ENCODE measurements around the gene LGALS7. TPM values are rescaled to one million over a fixed set of nuclear protein-coding genes. Genes with fewer than 3 reads are reported as not detected.

LGALS7 gene
- total RNA-seq, 2 donors from 2014 or later = not detected

GRCh38 chr19:38726284-38726673 lies 47.0 kb downstream of the LGALS7 start:
- Histone ChIP-seq H3K27ac (no peak overlapping the region), H3K4me1 (replicated peaks) (no peaks in the 10 kb centered on the region), H3K9me3 (no peaks in the 10 kb centered on the region), H3K4me3 (no peak overlapping the region), H3K36me3 (peaks cover 48 to 65% of the 10 kb centered on the region in 2 donors), H3K27me3 (replicated peaks; ENCODE audit: insufficient read depth) (no peaks in the 10 kb centered on the region)
- TF ChIP-seq POLR2A (IDR thresholded peaks at IDR 0.05) = no peak
- intact Hi-C loops (cut with DNase I) = loop anchor here (10.0 kb wide), 1 partner anchor 109 kb away; the partner anchor contains the start of gene ECH1
- WGBS = 84% methylated on average over 6 of the region's 6 CpGs
- no peak for DNase-seq (ENCODE audit: low spot score)

GRCh38 chr19:38725469-38726283 lies 47.6 kb downstream of the LGALS7 start:
- H3K4me1 ChIP-seq (replicated peaks) = no peaks in the 10 kb centered on the region
- DNase-seq (ENCODE audit: low spot score) = no peak
- intact Hi-C loops (cut with DNase I) = loop anchor here (10.0 kb wide), 1 partner anchor 109 kb away; the partner anchor contains the start of gene ECH1
- TF ChIP-seq POLR2A (IDR thresholded peaks at IDR 0.05) (no peak), CTCF (IDR thresholded peaks at IDR 0.05) (no peak), POLR2AphosphoS5 (IDR thresholded peaks at IDR 0.05) (no peak)
- H3K4me3 ChIP-seq = no peak overlapping the region
- 86% methylated on average over 21 of the region's 21 CpGs for WGBS
- H3K27me3 ChIP-seq (replicated peaks; ENCODE audit: insufficient read depth) = no peaks in the 10 kb centered on the region
- peaks cover 49 to 69% of the 10 kb centered on the region in 2 donors for H3K36me3 ChIP-seq
- H3K9me3 ChIP-seq = no peaks in the 10 kb centered on the region
- H3K27ac ChIP-seq = no peak overlapping the region

GRCh38 chr19:38723990-38724854 lies 49.1 kb downstream of the LGALS7 start:
- Histone ChIP-seq H3K4me1 (replicated peaks) (no peaks in the 10 kb centered on the region), H3K9me3 (no peaks in the 10 kb centered on the region), H3K36me3 (peaks cover 49 to 69% of the 10 kb centered on the region in 2 donors), H3K27me3 (replicated peaks; ENCODE audit: insufficient read depth) (no peaks in the 10 kb centered on the region), H3K4me3 (no peak overlapping the region), H3K27ac (no peak overlapping the region)
- intact Hi-C loops (cut with DNase I) = loop anchor here (10.0 kb wide), 1 partner anchor 111 kb away; the partner anchor contains the start of gene ECH1
- TF ChIP-seq CTCF (IDR thresholded peaks at IDR 0.05) (no peak), POLR2A (IDR thresholded peaks at IDR 0.05) (no peak), POLR2AphosphoS5 (IDR thresholded peaks at IDR 0.05) (no peak)
- 91% methylated on average over 41 of the region's 42 CpGs for WGBS
- DNase-seq (ENCODE audit: low spot score) = no peak

GRCh38 chr19:38723606-38723965 lies 49.7 kb downstream of the LGALS7 start:
- Histone ChIP-seq H3K27me3 (replicated peaks; ENCODE audit: insufficient read depth) (no peaks in the 10 kb centered on the region), H3K4me1 (replicated peaks) (no peaks in the 10 kb centered on the region), H3K27ac (no peak overlapping the region), H3K36me3 (peaks cover 49 to 68% of the 10 kb centered on the region in 2 donors), H3K9me3 (no peaks in the 10 kb centered on the region), H3K4me3 (no peak overlapping the region)
- 74% methylated on average over 10 of the region's 11 CpGs for WGBS
- no peak for DNase-seq (ENCODE audit: low spot score)
- no peak for TF ChIP-seq POLR2A (IDR thresholded peaks at IDR 0.05)
- TF ChIP-seq CTCF (IDR thresholded peaks at IDR 0.05) = no peak
- TF ChIP-seq POLR2AphosphoS5 (IDR thresholded peaks at IDR 0.05) = no peak
- intact Hi-C loops (cut with DNase I) = loop anchor here (10.0 kb wide), 1 partner anchor 111 kb away; the partner anchor contains the start of gene ECH1

- Histone ChIP-seq H3K27me3 (replicated peaks; ENCODE audit: insufficient read depth) (no peaks in the 10 kb centered on the region), H3K9me3 (no peaks in the 10 kb centered on the region), H3K4me3 (no peak overlapping the region), H3K36me3 (peaks cover 49 to 63% of the 10 kb centered on the region in 2 donors), H3K27ac (no peak overlapping the region), H3K4me1 (replicated peaks) (no peaks in the 10 kb centered on the region)
- DNase-seq (ENCODE audit: low spot score) = no peak
- TF ChIP-seq CTCF (IDR thresholded peaks at IDR 0.05) (no peak), POLR2AphosphoS5 (IDR thresholded peaks at IDR 0.05) (no peak), POLR2A (IDR thresholded peaks at IDR 0.05) (no peak)
- WGBS = 89% methylated on average over 10 of the region's 10 CpGs
- intact Hi-C loops (cut with DNase I) = loop anchor here (10.0 kb wide), 1 partner anchor 112 kb away; the partner anchor contains the start of gene ECH1
Observed at GRCh38 chr19:38722947-38723605, 50.2 kb downstream of the LGALS7 start.

Measured in prostate gland (tissue), 2 donors.